GM12878 (cell line): ENCODE measurements around the gene CRYGD. TPM values are rescaled to one million over a fixed set of nuclear protein-coding genes. Genes with fewer than 3 reads are reported as not detected.

Experiments
- ATAC-seq: fragments of 200-7000 bp; cut with Tn5 transposase; 3 replicates; pipeline ENCODE4 v1.9.1; 2020; ENCODE audit warnings: mild to moderate bottlenecking, moderate library complexity
- BruUV-seq: library from RNA; stranded (reverse); fragments of 400-500 nt; replicated peaks from 2 replicates; lab custom pipeline; 2021; lab: Mats Ljungman, UMichigan
- CTCF ChIA-PET: fragments of 300-600 bp; sonication (Branson Sonifier 250); formaldehyde crosslinking; extraction: SDS; loops from one replicate; lab custom pipeline; 2021; ENCODE audit warnings: inconsistent platforms; lab: Yijun Ruan, JAX
- POLR2A ChIA-PET: fragments of 350-600 bp; formaldehyde crosslinking; extraction: SDS; loops from one replicate; lab custom pipeline; 2021; ENCODE audit warnings: inconsistent platforms; lab: Charles Lee
- RAD21 ChIA-PET: fragments of 300-600 bp; sonication (Branson Sonifier 250); formaldehyde crosslinking; loops from one replicate; lab custom pipeline; 2023; ENCODE audit warnings: antibody characterized with exemption; ENCODE audit not compliant: unreplicated experiment; lab: Charles Lee
- SMC1A ChIA-PET: fragments of 300-600 bp; sonication (Branson Sonifier 250); formaldehyde crosslinking; loops from one replicate; lab custom pipeline; 2023; ENCODE audit not compliant: unreplicated experiment, uncharacterized antibody; lab: Charles Lee
- DNase-seq: peaks from one replicate; pipeline ENCODE4 v3.0.0-alpha.2; 2011; ENCODE audit warnings: low read depth, low spot score
- FAIRE-seq: peaks from 3 replicates; lab custom pipeline; 2011; peaks lifted over from hg19 to GRCh38; lab: Jason Lieb, UNC
- H2AFZ ChIP-seq: 2 replicates; pipeline ENCODE4 v1.6.0; 2011; ENCODE audit warnings: low read depth, low read length, control low read depth; ENCODE audit not compliant: control insufficient read depth
- H3K27ac ChIP-seq: 2 replicates; pipeline ENCODE4 v1.5.1; 2011; ENCODE audit warnings: control low read depth; ENCODE audit not compliant: control insufficient read depth, insufficient read depth
- H3K27me3 ChIP-seq, 2 experiments: replicated peaks in 1 of 2; 2 replicates each; pipeline versions ENCODE4 v1.6.0 to v1.6.1; 2011; ENCODE audit warnings: low read length in 1 of 2; ENCODE audit not compliant: control insufficient read depth in 2 of 2, insufficient read depth in 2 of 2
- H3K36me3 ChIP-seq, 2 experiments: 2 replicates each; pipeline ENCODE4 v1.5.1; 2011; ENCODE audit warnings: low read length in 1 of 2; ENCODE audit not compliant: control insufficient read depth in 2 of 2, insufficient read depth in 2 of 2
- H3K4me1 ChIP-seq: 2 replicates; pipeline ENCODE4 v1.6.1; 2011; ENCODE audit warnings: mild to moderate bottlenecking, low read length, moderate library complexity, mixed read lengths; ENCODE audit not compliant: control insufficient read depth, insufficient read depth
- H3K4me2 ChIP-seq: 2 replicates; pipeline ENCODE4 v1.6.0; 2011; ENCODE audit warnings: control low read depth; ENCODE audit not compliant: control insufficient read depth, insufficient read depth
- H3K4me3 ChIP-seq: fragments of 200-600 bp; sonication (generic); 2 replicates; pipeline ENCODE4 v1.5.1; 2016
- H3K79me2 ChIP-seq: 2 replicates; pipeline ENCODE4 v1.6.0; 2011; ENCODE audit warnings: low read length; ENCODE audit not compliant: control insufficient read depth, insufficient read depth
- H3K9ac ChIP-seq: 2 replicates; pipeline ENCODE4 v1.8.0; 2011; ENCODE audit warnings: low read length, control low read depth, mixed read lengths; ENCODE audit not compliant: control insufficient read depth, insufficient read depth
- H3K9me3 ChIP-seq: replicated peaks from 3 replicates; pipeline ENCODE4 v1.5.1; 2011; ENCODE audit warnings: mild to moderate bottlenecking, low read length; ENCODE audit not compliant: control insufficient read depth, insufficient read depth
- H4K20me1 ChIP-seq: 2 replicates; pipeline ENCODE4 v1.6.0; 2011; ENCODE audit not compliant: control insufficient read depth, insufficient read depth
- BHLHE40 ChIP-seq, 2 experiments: fragments of 450-650 bp in 1 of 2; IDR thresholded peaks; 2 replicates each; pipeline ENCODE4 v1.6.1; 2011 to 2017; ENCODE audit warnings: low read depth in 2 of 2, borderline replicate concordance in 1 of 2, improper control_type of control experiment in 1 of 2, low read length in 1 of 2, mild to moderate bottlenecking in 1 of 2
- BMI1 ChIP-seq: fragments of 450-650 bp; IDR thresholded peaks from 2 replicates; pipeline ENCODE4 v1.6.1; 2016; ENCODE audit warnings: mild to moderate bottlenecking, moderate library complexity, borderline replicate concordance
- CREB1 ChIP-seq: IDR thresholded peaks from 2 replicates; pipeline ENCODE4 v1.6.1; 2012; ENCODE audit warnings: low read depth, mild to moderate bottlenecking, inconsistent platforms
- ETV6 ChIP-seq, 2 experiments: fragments of 450-650 bp in 1 of 2; IDR thresholded peaks in 1 of 2; conservative IDR thresholded peaks in 1 of 2; 2 replicates each; pipeline ENCODE4 v1.6.1; 2014; ENCODE audit warnings: antibody characterized with exemption in 1 of 2, borderline replicate concordance in 1 of 2, low read depth in 1 of 2, mild to moderate bottlenecking in 1 of 2, moderate library complexity in 1 of 2
- FOS ChIP-seq: IDR thresholded peaks from 3 replicates; pipeline ENCODE4 v1.6.1; 2011; ENCODE audit warnings: borderline replicate concordance; ENCODE audit not compliant: insufficient read length; ENCODE audit errors: extremely low read depth
- HDGF ChIP-seq: fragments of 450-650 bp; IDR thresholded peaks from 2 replicates; pipeline ENCODE4 v1.6.1; 2016; ENCODE audit warnings: antibody characterized with exemption
- MTA2 ChIP-seq: fragments of 450-650 bp; IDR thresholded peaks from 2 replicates; pipeline ENCODE4 v1.6.1; 2016; ENCODE audit warnings: low read depth, mild to moderate bottlenecking, moderate library complexity
- MTA3 ChIP-seq: IDR thresholded peaks from 2 replicates; pipeline ENCODE4 v1.6.1; 2012; ENCODE audit warnings: low read length, inconsistent platforms, borderline replicate concordance
- POU2F2 ChIP-seq: IDR thresholded peaks from 3 replicates; pipeline ENCODE4 v1.6.1; 2011; ENCODE audit warnings: low read depth, mild to moderate bottlenecking, low read length, borderline replicate concordance
- SMC3 ChIP-seq: IDR thresholded peaks from 2 replicates; pipeline ENCODE4 v1.6.1; 2011; ENCODE audit warnings: low read length, improper control_type of control experiment, borderline replicate concordance
- STAT3 ChIP-seq: IDR thresholded peaks from 2 replicates; pipeline ENCODE4 v1.6.1; 2011; ENCODE audit warnings: low read depth, low read length, improper control_type of control experiment
- TBL1XR1 ChIP-seq: IDR thresholded peaks from 2 replicates; pipeline ENCODE4 v1.6.1; 2012; ENCODE audit warnings: low read depth, low read length, improper control_type of control experiment
- YBX1 ChIP-seq: fragments of 450-650 bp; IDR thresholded peaks from 2 replicates; pipeline ENCODE4 v1.6.1; 2016; ENCODE audit warnings: antibody characterized with exemption
- ZBTB4 ChIP-seq: fragments of 450-650 bp; formaldehyde crosslinking; IDR thresholded peaks from 2 replicates; pipeline ENCODE4 v1.4.0; 2022; ENCODE audit warnings: mild to moderate bottlenecking, moderate library complexity
- ZNF24 ChIP-seq: fragments of 450-650 bp; IDR thresholded peaks from 2 replicates; pipeline ENCODE4 v1.6.1; 2017; ENCODE audit warnings: antibody characterized with exemption, mild to moderate bottlenecking
- in situ Hi-C: fragments of 300-500 bp; cut with MboI; formaldehyde crosslinking; loops from 9 replicates; pipeline ENCODE4 v1.14.3; 2018; ENCODE audit warnings: mixed read lengths
- intact Hi-C: fragments of 100-400 bp; cut with micrococcal nuclease; formaldehyde crosslinking; loops from one replicate; pipeline ENCODE4 v1.14.2; 2022; ENCODE audit not compliant: unreplicated experiment
- polyA plus RNA-seq, 11 experiments: library from polyadenylated mRNA; depleted of rRNA in 4 of 11; unstranded in 6 of 11; stranded (reverse) in 5 of 11; fragments of >200 nt; fragmentation: Nextera tagmentation in 4 of 11; fragmentation: Illumina TruSeq in 1 of 11; extraction: Ambion mirVana in 4 of 11; extraction: Trizol in 1 of 11; gene quantifications; 1 replicate in 1 of 11; 2 replicates in 10 of 11; pipeline versions ENCODE4 v1.2.1 to v1.2.3, GENCODE V29; 2011 to 2016; ENCODE audit warnings: inconsistent platforms in 2 of 11, missing spikeins in 2 of 11, low read depth in 1 of 11
- total RNA-seq, 4 experiments: library from RNA; depleted of rRNA in 3 of 4; stranded (reverse); fragments of >200 nt in 3 of 4; fragmentation: Illumina TruSeq in 1 of 4; extraction: Trizol in 1 of 4; gene quantifications; 2 replicates each; pipeline versions ENCODE4 v1.2.1 to v1.2.3, GENCODE V29; 2013 to 2021
- TF ChIP-seq, protein P1 (sequence below): IDR thresholded peaks from 2 replicates; pipeline ENCODE4 v1.6.1; 2012; ENCODE audit warnings: mild to moderate bottlenecking, low read depth, low read length

CRYGD gene
- total and polyA plus RNA-seq, 10 of the 15 experiments (the other 5 are each of a cell fraction or from before 2014, with no cell fraction given), result not detected

- Histone ChIP-seq H3K36me3 (no peaks in the 10 kb centered on the region), H3K9me3 (no peaks in the 10 kb centered on the region), H3K27me3 (peaks cover 0 to 1% of the 10 kb centered on the region in 2 experiments; a peak in 2 of 4 replicates), H3K4me2 (no peak overlapping the region), H3K27ac (no peak overlapping the region), H3K4me1 (no peaks in the 10 kb centered on the region), H4K20me1 (no peaks in the 10 kb centered on the region), H2AFZ (no peak overlapping the region), H3K79me2 (no peaks in the 10 kb centered on the region), H3K4me3 (no peak overlapping the region), H3K9ac (no peak overlapping the region)
- no TSS peak for BruUV-seq
- intact Hi-C loops (no loop called here), in situ Hi-C loops (no loop called here)
- ChIA-PET RAD21 (no interaction called here), POLR2A (no interaction called here), SMC1A (no interaction called here), CTCF (interaction anchor here (1.9 kb wide), 1 partner anchor 12 kb away, joined by 7 read pairs; no protein-coding TSS in a partner anchor)
- FAIRE-seq (no peak), ATAC-seq (no peak), DNase-seq (no peak)
- TF ChIP-seq POU2F2, result no peak
- no peak for TF ChIP-seq STAT3
- TF ChIP-seq BMI1, result no peak
- TF ChIP-seq FOS, result no peak
- TF ChIP-seq YBX1, result no peak
- no peak for TF ChIP-seq BHLHE40 (IDR thresholded peaks at IDR 0.05; ENCODE audit: borderline replicate concordance in 1 of 2, low read depth in 2 of 2, low read length in 1 of 2)
- TF ChIP-seq HDGF, result no peak
- TF ChIP-seq SMC3, result no peak
- TF ChIP-seq MTA3, result no peak
- no peak for TF ChIP-seq MTA2
- no peak for TF ChIP-seq TBL1XR1
- no peak for TF ChIP-seq ZBTB4
- no peak for TF ChIP-seq ZNF24
- TF ChIP-seq CREB1, result no peak
- TF ChIP-seq ETV6 (conservative IDR thresholded peaks at IDR 0.05 in 1 of 2, IDR thresholded peaks at IDR 0.05 in 1 of 2; ENCODE audit: borderline replicate concordance in 1 of 2, low read depth in 1 of 2), result no peak
- TF ChIP-seq, protein P1, sequence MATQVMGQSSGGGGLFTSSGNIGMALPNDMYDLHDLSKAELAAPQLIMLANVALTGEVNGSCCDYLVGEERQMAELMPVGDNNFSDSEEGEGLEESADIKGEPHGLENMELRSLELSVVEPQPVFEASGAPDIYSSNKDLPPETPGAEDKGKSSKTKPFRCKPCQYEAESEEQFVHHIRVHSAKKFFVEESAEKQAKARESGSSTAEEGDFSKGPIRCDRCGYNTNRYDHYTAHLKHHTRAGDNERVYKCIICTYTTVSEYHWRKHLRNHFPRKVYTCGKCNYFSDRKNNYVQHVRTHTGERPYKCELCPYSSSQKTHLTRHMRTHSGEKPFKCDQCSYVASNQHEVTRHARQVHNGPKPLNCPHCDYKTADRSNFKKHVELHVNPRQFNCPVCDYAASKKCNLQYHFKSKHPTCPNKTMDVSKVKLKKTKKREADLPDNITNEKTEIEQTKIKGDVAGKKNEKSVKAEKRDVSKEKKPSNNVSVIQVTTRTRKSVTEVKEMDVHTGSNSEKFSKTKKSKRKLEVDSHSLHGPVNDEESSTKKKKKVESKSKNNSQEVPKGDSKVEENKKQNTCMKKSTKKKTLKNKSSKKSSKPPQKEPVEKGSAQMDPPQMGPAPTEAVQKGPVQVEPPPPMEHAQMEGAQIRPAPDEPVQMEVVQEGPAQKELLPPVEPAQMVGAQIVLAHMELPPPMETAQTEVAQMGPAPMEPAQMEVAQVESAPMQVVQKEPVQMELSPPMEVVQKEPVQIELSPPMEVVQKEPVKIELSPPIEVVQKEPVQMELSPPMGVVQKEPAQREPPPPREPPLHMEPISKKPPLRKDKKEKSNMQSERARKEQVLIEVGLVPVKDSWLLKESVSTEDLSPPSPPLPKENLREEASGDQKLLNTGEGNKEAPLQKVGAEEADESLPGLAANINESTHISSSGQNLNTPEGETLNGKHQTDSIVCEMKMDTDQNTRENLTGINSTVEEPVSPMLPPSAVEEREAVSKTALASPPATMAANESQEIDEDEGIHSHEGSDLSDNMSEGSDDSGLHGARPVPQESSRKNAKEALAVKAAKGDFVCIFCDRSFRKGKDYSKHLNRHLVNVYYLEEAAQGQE, result no peak
Measured at GRCh38 chr2:208083807-208084206, 40.5 kb downstream of the CRYGD start.
